AG09309 (cell line): ENCODE data around the gene SMIM45.

Source experiments
- DNase-seq: peaks from one replicate; pipeline ENCODE4 v3.0.0-alpha.2; 2010; ENCODE audit warnings: low read depth
- H3K4me3 ChIP-seq: 2 replicates; pipeline ENCODE4 v1.5.1; 2011; ENCODE audit warnings: mild to moderate bottlenecking, low read depth, low read length, moderate library complexity; ENCODE audit not compliant: control insufficient read depth
- CTCF ChIP-seq: IDR thresholded peaks from 2 replicates; pipeline ENCODE4 v1.5.1; 2011; ENCODE audit warnings: mild to moderate bottlenecking, low read depth, low read length, inconsistent platforms; ENCODE audit not compliant: insufficient read depth, control insufficient read depth; ENCODE audit errors: missing control alignments

SMIM45 gene

GRCh38 chr22:41975299-41976069, 23.5 kb downstream of the SMIM45 start:
- H3K4me3 ChIP-seq: no peak overlapping the region
- no peak for TF ChIP-seq CTCF
- DNase-seq: no peak

GRCh38 chr22:41976070-41976901, 24.3 kb downstream of the SMIM45 start:
- DNase-seq: no peak
- peak overlapping the region; percentile 27 for H3K4me3 ChIP-seq
- no peak for TF ChIP-seq CTCF

GRCh38 chr22:41976961-41977566, 25.1 kb downstream of the SMIM45 start:
- no peak for TF ChIP-seq CTCF
- H3K4me3 ChIP-seq: no peak overlapping the region
- no peak for DNase-seq

DNA sequence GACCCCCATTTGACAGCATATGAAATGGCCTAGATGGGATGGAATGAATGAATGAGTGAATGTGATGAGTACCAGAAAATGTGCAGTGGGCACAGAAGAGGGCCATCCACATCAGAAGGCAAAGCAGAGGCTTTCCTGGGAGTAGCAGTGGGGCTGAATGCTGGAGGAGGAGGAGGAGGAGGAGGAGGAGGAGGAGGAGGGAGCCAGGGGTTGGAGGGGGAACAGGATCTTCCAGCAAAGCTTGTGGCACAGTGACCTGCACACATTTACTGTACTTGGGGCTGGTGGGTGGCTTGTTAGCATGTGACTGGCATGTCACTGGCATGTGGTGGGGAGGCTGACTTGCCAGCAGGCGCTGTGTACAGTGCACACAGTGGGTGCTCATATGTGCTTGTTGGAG, 26.8 kb downstream of the SMIM45 start:
- TF ChIP-seq CTCF: no peak
- H3K4me3 ChIP-seq: no peak overlapping the region
- DNase-seq: no peak

- no peak overlapping the region for H3K4me3 ChIP-seq
- TF ChIP-seq CTCF: no peak
- DNase-seq: no peak
Observed at GRCh38 chr22:41979423-41980250, 27.7 kb downstream of the SMIM45 start.

GRCh38 chr22:41982865-41983264, 30.9 kb downstream of the SMIM45 start:
- no peak for TF ChIP-seq CTCF
- DNase-seq: no peak

More at GRCh38 chr22:41982865-41983264, 30.9 kb downstream of the SMIM45 start:
- no peak overlapping the region for H3K4me3 ChIP-seq
